T-helper 22 cell (primary cell): Measurements from ENCODE around the gene TRIM60.
"Not testable (repeated sequence)": the region's sequence is repeated elsewhere in the genome, so short reads cannot be mapped to it uniquely, and the experiment has no call there.

Experiments used
- DNase-seq: peaks from one replicate; pipeline ENCODE4 v3.0.0-alpha.2; 2020; ENCODE audit warnings: low read depth

Gene TRIM60

GRCh38 chr4:165031436-165032211 lies at the start of gene TRIM60:
Gene TRIM60, plus strand, starts transcription at chr4:165031999. Its CDS starts 8,074 bp downstream, at chr4:165040073.
- no peak for DNase-seq

- no peak for DNase-seq
Measured at GRCh38 chr4:164989471-164989870, 42.3 kb upstream of the TRIM60 start.

GRCh38 chr4:164990786-164991185 lies 41.0 kb upstream of the TRIM60 start:
- DNase-seq, result not testable (repeated sequence)

GRCh38 chr4:164996123-164996522 lies 35.7 kb upstream of the TRIM60 start:
- DNase-seq, result not testable (repeated sequence)

GRCh38 chr4:164997324-164997723 lies 34.5 kb upstream of the TRIM60 start:
- DNase-seq, result no peak

- no peak for DNase-seq
Measured at GRCh38 chr4:164997941-164998340, 33.9 kb upstream of the TRIM60 start.

GRCh38 chr4:164998526-164999080 lies 33.2 kb upstream of the TRIM60 start:
- DNase-seq, result not testable (repeated sequence)

GRCh38 chr4:165001957-165002356 lies 29.8 kb upstream of the TRIM60 start:
- DNase-seq, result not testable (repeated sequence)

GRCh38 chr4:165005352-165005925 lies 26.4 kb upstream of the TRIM60 start:
- no peak for DNase-seq

- DNase-seq, result no peak
Measured at GRCh38 chr4:165006456-165006855, 25.3 kb upstream of the TRIM60 start.

GRCh38 chr4:165006886-165007285 lies 24.9 kb upstream of the TRIM60 start:
- DNase-seq, result no peak

- no peak for DNase-seq
Measured at GRCh38 chr4:165009493-165010227, 22.1 kb upstream of the TRIM60 start.

- no peak for DNase-seq
Measured at GRCh38 chr4:165010487-165010886, 21.3 kb upstream of the TRIM60 start.

- no peak for DNase-seq
Measured at GRCh38 chr4:165010991-165011390, 20.8 kb upstream of the TRIM60 start.

GRCh38 chr4:165011403-165011802 lies 20.4 kb upstream of the TRIM60 start:
- no peak for DNase-seq

GRCh38 chr4:165013691-165014090 lies 18.1 kb upstream of the TRIM60 start:
- DNase-seq, result no peak

GRCh38 chr4:165016971-165017370 lies 14.8 kb upstream of the TRIM60 start:
- DNase-seq, result no peak

- DNase-seq, result not testable (repeated sequence)
Measured at GRCh38 chr4:165019995-165020394, 11.8 kb upstream of the TRIM60 start.

GRCh38 chr4:165025782-165026181 lies 6.0 kb upstream of the TRIM60 start:
- not testable (repeated sequence) for DNase-seq

GRCh38 chr4:165027762-165028402 lies 3.9 kb upstream of the TRIM60 start:
- DNase-seq, result no peak

GRCh38 chr4:165048170-165048569 lies 16.4 kb downstream of the TRIM60 start:
- DNase-seq, result no peak

GRCh38 chr4:165052627-165053026 lies 20.8 kb downstream of the TRIM60 start:
- DNase-seq, result no peak
